WTC11 (cell line): ENCODE data around the gene MS4A15. TPM values are rescaled to one million over a fixed set of nuclear protein-coding genes. Genes with fewer than 3 reads are reported as not detected.

ENCODE experiments used
- ATF3 ChIP-seq: sonication (generic); formaldehyde crosslinking; conservative IDR thresholded peaks from 2 replicates; pipeline ENCODE4 v1.8.1; 2022; ENCODE audit warnings: mild to moderate bottlenecking, missing genetic modification reagents
- E2F4 ChIP-seq: sonication (generic); formaldehyde crosslinking; IDR thresholded peaks from 2 replicates; pipeline ENCODE4 v1.8.1; 2022; ENCODE audit warnings: low read depth, mild to moderate bottlenecking, moderate library complexity, missing genetic modification reagents, borderline replicate concordance
- ELF4 ChIP-seq: sonication (generic); formaldehyde crosslinking; IDR thresholded peaks from 2 replicates; pipeline ENCODE4 v1.8.1; 2022; ENCODE audit warnings: low read depth, mild to moderate bottlenecking, moderate library complexity, missing genetic modification reagents
- FOXK1 ChIP-seq: sonication (generic); formaldehyde crosslinking; IDR thresholded peaks from 2 replicates; pipeline ENCODE4 v1.8.0; 2022; ENCODE audit warnings: mild to moderate bottlenecking, moderate library complexity, missing genetic modification reagents
- GABPB1 ChIP-seq: sonication (generic); formaldehyde crosslinking; IDR thresholded peaks from 2 replicates; pipeline ENCODE4 v1.8.1; 2023; ENCODE audit warnings: mild to moderate bottlenecking, missing genetic modification reagents
- GRHL2 ChIP-seq: fragments of 250-450 bp; sonication (Bioruptor Pico); IDR thresholded peaks from 2 replicates; pipeline ENCODE4 v1.8.0; 2022; ENCODE audit warnings: mild to moderate bottlenecking, moderate library complexity; ENCODE audit not compliant: insufficient replicate concordance, severe bottlenecking
- HMGXB4 ChIP-seq: sonication (generic); formaldehyde crosslinking; IDR thresholded peaks from 2 replicates; pipeline ENCODE4 v1.8.1; 2023; ENCODE audit warnings: mild to moderate bottlenecking, moderate library complexity, missing genetic modification reagents
- IRF1 ChIP-seq: sonication (generic); formaldehyde crosslinking; IDR thresholded peaks from 2 replicates; pipeline ENCODE4 v1.8.0; 2023; ENCODE audit warnings: missing genetic modification reagents
- KAT7 ChIP-seq: sonication (generic); formaldehyde crosslinking; IDR thresholded peaks from 2 replicates; pipeline ENCODE4 v1.8.1; 2023; ENCODE audit warnings: missing genetic modification reagents, mild to moderate bottlenecking, borderline replicate concordance
- NFATC4 ChIP-seq: fragments of 250-450 bp; sonication (Bioruptor Pico); IDR thresholded peaks from 2 replicates; pipeline ENCODE4 v1.9.0; 2021; ENCODE audit warnings: mild to moderate bottlenecking
- PRDM15 ChIP-seq: sonication (generic); formaldehyde crosslinking; IDR thresholded peaks from 2 replicates; pipeline ENCODE4 v1.8.0; 2022; ENCODE audit warnings: missing genetic modification reagents
- RORB ChIP-seq: fragments of 250-450 bp; sonication (Bioruptor Pico); IDR thresholded peaks from 2 replicates; pipeline ENCODE4 v1.9.0; 2021; ENCODE audit warnings: mild to moderate bottlenecking
- SMAD4 ChIP-seq: sonication (generic); formaldehyde crosslinking; IDR thresholded peaks from 2 replicates; pipeline ENCODE4 v1.8.0; 2022; ENCODE audit warnings: mild to moderate bottlenecking, missing genetic modification reagents
- SOX15 ChIP-seq: fragments of 250-450 bp; sonication (Bioruptor Pico); IDR thresholded peaks from 2 replicates; pipeline ENCODE4 v1.9.0; 2021; ENCODE audit warnings: mild to moderate bottlenecking
- STAT6 ChIP-seq: sonication (generic); formaldehyde crosslinking; conservative IDR thresholded peaks from 2 replicates; pipeline ENCODE4 v1.8.1; 2023; ENCODE audit warnings: mild to moderate bottlenecking, low read depth, missing genetic modification reagents, moderate library complexity
- TP53 ChIP-seq: sonication (generic); formaldehyde crosslinking; IDR thresholded peaks from 2 replicates; pipeline ENCODE4 v1.8.1; 2023; ENCODE audit warnings: mild to moderate bottlenecking, missing genetic modification reagents
- USF1 ChIP-seq: sonication (generic); formaldehyde crosslinking; IDR thresholded peaks from 2 replicates; pipeline ENCODE4 v1.8.0; 2022; ENCODE audit warnings: mild to moderate bottlenecking, missing genetic modification reagents
- ZNF138 ChIP-seq: sonication (generic); formaldehyde crosslinking; conservative IDR thresholded peaks from 2 replicates; pipeline ENCODE4 v1.8.1; 2022; ENCODE audit warnings: mild to moderate bottlenecking, moderate library complexity, missing genetic modification reagents
- ZNF416 ChIP-seq: fragments of 250-450 bp; sonication (Bioruptor Pico); IDR thresholded peaks from 2 replicates; pipeline ENCODE4 v1.9.0; 2021; ENCODE audit warnings: mild to moderate bottlenecking, inconsistent platforms
- ZNF512 ChIP-seq: sonication (generic); formaldehyde crosslinking; IDR thresholded peaks from 2 replicates; pipeline ENCODE4 v1.8.1; 2022; ENCODE audit warnings: missing genetic modification reagents, borderline replicate concordance
- ZNF532 ChIP-seq: fragments of 250-450 bp; sonication (Bioruptor Pico); IDR thresholded peaks from 2 replicates; pipeline ENCODE4 v1.9.0; 2021; ENCODE audit warnings: mild to moderate bottlenecking, borderline replicate concordance
- total RNA-seq: library from RNA; stranded (reverse); gene quantifications from 3 replicates; pipeline ENCODE4 v1.2.3, GENCODE V29; 2021

MS4A15 gene
- total RNA-seq, 1 experiment from 2014 or later = 0.09 TPM

GRCh38 chr11:60767388-60767811 is 10.7 kb downstream of the MS4A15 start (continued):
- TF ChIP-seq RORB (CRISPR knock-in tag) (no peak), ZNF532 (CRISPR knock-in tag) (no peak), E2F4 (CRISPR knock-in tag) (no peak), ELF4 (CRISPR knock-in tag) (no peak), STAT6 (CRISPR knock-in tag) (no peak), GABPB1 (CRISPR knock-in tag) (no peak), KAT7 (no peak), GRHL2 (CRISPR knock-in tag) (no peak), NFATC4 (CRISPR knock-in tag) (no peak), FOXK1 (CRISPR knock-in tag) (peak; percentile 70), TP53 (CRISPR knock-in tag) (0 out of 2 replicates have a peak, but pooled peaks have one; percentile 43), IRF1 (CRISPR knock-in tag) (0 out of 2 replicates have a peak, but pooled peaks have one; percentile 75), USF1 (peak; percentile 75), PRDM15 (CRISPR knock-in tag) (no peak), SMAD4 (CRISPR knock-in tag) (0 out of 2 replicates have a peak, but pooled peaks have one; percentile 47), SOX15 (CRISPR knock-in tag) (no peak), ZNF416 (CRISPR knock-in tag) (no peak), ZNF512 (CRISPR knock-in tag) (no peak), ATF3 (CRISPR knock-in tag) (no peak), ZNF138 (no peak; the same call in 1 of the 2 replicates), HMGXB4 (CRISPR knock-in tag) (peak; percentile 76)
